Measurements from ENCODE around the gene C19orf67.

C19orf67 gene

GRCh38 chr19:14070268-14071050 is 15.1 kb downstream of the C19orf67 start:
- no peak for DNase-seq (ENCODE audit: extremely low read depth, low read depth)
- TF ChIP-seq CTCF (IDR thresholded peaks at IDR 0.05; ENCODE audit: low read depth, low read length), result no peak

GRCh38 chr19:14066134-14066533 is 19.4 kb downstream of the C19orf67 start:
- TF ChIP-seq CTCF (IDR thresholded peaks at IDR 0.05; ENCODE audit: low read depth, low read length), result no peak
- DNase-seq (ENCODE audit: extremely low read depth, low read depth), result no peak

- DNase-seq (ENCODE audit: extremely low read depth, low read depth), result no peak
- no peak for TF ChIP-seq CTCF (IDR thresholded peaks at IDR 0.05; ENCODE audit: low read depth, low read length)
These were observed 22.5 kb downstream of the C19orf67 start for GRCh38 chr19:14063105-14063504.

- TF ChIP-seq CTCF (IDR thresholded peaks at IDR 0.05; ENCODE audit: low read depth, low read length), result no peak
These were observed 23.1 kb downstream of the C19orf67 start for GRCh38 chr19:14062558-14062855.

GRCh38 chr19:14061751-14062557 is 23.6 kb downstream of the C19orf67 start, which contains the start of gene PALM3:
TSS of gene PALM3 (minus strand) at chr19:14062076. CDS start at chr19:14061980, 96 bp downstream.
- DNase-seq (ENCODE audit: extremely low read depth, low read depth), result no peak
- no peak for TF ChIP-seq CTCF (IDR thresholded peaks at IDR 0.05; ENCODE audit: low read depth, low read length)

More at GRCh38 chr19:14062558-14062855, 23.1 kb downstream of the C19orf67 start:
- no peak for DNase-seq (ENCODE audit: extremely low read depth, low read depth)

GRCh38 chr19:14061081-14061749 is 24.4 kb downstream of the C19orf67 start:
- no peak for TF ChIP-seq CTCF (IDR thresholded peaks at IDR 0.05; ENCODE audit: low read depth, low read length)
- no peak for DNase-seq (ENCODE audit: extremely low read depth, low read depth)
